ENCODE data around the gene MTMR2. TPM values are rescaled to one million over a fixed set of nuclear protein-coding genes. Genes with fewer than 3 reads are reported as not detected.

Gene MTMR2
- total and polyA plus RNA-seq, 10 of the 15 experiments (the other 5 are each of a cell fraction or from before 2014, with no cell fraction given): 7.6 to 46.6 (median 22.5) TPM

GRCh38 chr11:95884376-95884775, 39.5 kb downstream of the MTMR2 start (continued):
- TF ChIP-seq, protein P1, sequence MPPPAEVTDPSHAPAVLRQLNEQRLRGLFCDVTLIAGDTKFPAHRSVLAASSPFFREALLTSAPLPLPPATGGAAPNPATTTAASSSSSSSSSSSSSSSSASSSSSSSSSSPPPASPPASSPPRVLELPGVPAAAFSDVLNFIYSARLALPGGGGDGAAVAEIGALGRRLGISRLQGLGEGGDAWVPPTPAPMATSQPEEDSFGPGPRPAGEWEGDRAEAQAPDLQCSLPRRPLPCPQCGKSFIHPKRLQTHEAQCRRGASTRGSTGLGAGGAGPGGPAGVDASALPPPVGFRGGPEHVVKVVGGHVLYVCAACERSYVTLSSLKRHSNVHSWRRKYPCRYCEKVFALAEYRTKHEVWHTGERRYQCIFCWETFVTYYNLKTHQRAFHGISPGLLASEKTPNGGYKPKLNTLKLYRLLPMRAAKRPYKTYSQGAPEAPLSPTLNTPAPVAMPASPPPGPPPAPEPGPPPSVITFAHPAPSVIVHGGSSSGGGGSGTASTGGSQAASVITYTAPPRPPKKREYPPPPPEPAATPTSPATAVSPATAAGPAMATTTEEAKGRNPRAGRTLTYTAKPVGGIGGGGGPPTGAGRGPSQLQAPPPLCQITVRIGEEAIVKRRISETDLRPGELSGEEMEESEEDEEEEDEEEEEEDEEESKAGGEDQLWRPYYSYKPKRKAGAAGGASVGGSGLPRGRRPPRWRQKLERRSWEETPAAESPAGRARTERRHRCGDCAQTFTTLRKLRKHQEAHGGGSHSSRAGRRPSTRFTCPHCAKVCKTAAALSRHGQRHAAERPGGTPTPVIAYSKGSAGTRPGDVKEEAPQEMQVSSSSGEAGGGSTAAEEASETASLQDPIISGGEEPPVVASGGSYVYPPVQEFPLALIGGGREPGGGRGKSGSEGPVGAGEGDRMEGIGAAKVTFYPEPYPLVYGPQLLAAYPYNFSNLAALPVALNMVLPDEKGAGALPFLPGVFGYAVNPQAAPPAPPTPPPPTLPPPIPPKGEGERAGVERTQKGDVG (CRISPR knock-in tag; IDR thresholded peaks at IDR 0.05): no peak

GRCh38 chr11:95883381-95883780, 40.5 kb downstream of the MTMR2 start:
- POLR2A ChIA-PET: no interaction called here
- no TSS peak for BruUV-seq (replicated peaks)
- no peak for FAIRE-seq
- no peak for DNase-seq (ENCODE audit: low read depth, low spot score)
- H3K27ac ChIP-seq (ENCODE audit: control insufficient read depth, insufficient read depth): no peak overlapping the region
- no peaks in the 10 kb centered on the region; a peak in 1 of 4 replicates for H3K36me3 ChIP-seq (ENCODE audit: control insufficient read depth in 2 of 2, insufficient read depth in 2 of 2, low read length in 1 of 2)
- intact Hi-C loops (cut with micrococcal nuclease; ENCODE audit: unreplicated experiment) (no loop called here), in situ Hi-C loops (cut with MboI) (no loop called here)
- no peak overlapping the region for H3K9ac ChIP-seq (ENCODE audit: control insufficient read depth, insufficient read depth, low read length)
- H3K9me3 ChIP-seq (replicated peaks; ENCODE audit: control insufficient read depth, insufficient read depth, low read length): no peaks in the 10 kb centered on the region
- SMC1A ChIA-PET (ENCODE audit: uncharacterized antibody, unreplicated experiment): interaction anchor here (1.5 kb wide), 1 partner anchor 19 kb away, joined by 3 read pairs; no protein-coding TSS in a partner anchor
- H2AFZ ChIP-seq (ENCODE audit: control insufficient read depth, low read depth, low read length): no peak overlapping the region
- H4K20me1 ChIP-seq (ENCODE audit: control insufficient read depth, insufficient read depth): no peaks in the 10 kb centered on the region
- WGBS (ENCODE audit: insufficient coverage, insufficient replicate concordance, low lambda C conversion rate, missing lambda C conversion rate): 96% methylated on average over 1 of the region's 1 CpG
- no peak for ATAC-seq
- no peaks in the 10 kb centered on the region for H3K27me3 ChIP-seq (replicated peaks in 1 of 2; ENCODE audit: control insufficient read depth in 2 of 2, insufficient read depth in 2 of 2, low read length in 1 of 2)
- no peak overlapping the region for H3K4me2 ChIP-seq (ENCODE audit: control insufficient read depth, insufficient read depth)
- RAD21 ChIA-PET (ENCODE audit: unreplicated experiment): interaction anchor here (2.1 kb wide), 1 partner anchor 511 kb away, joined by 5 read pairs; no protein-coding TSS in a partner anchor
- no peaks in the 10 kb centered on the region for H3K79me2 ChIP-seq (ENCODE audit: control insufficient read depth, insufficient read depth, low read length)
- H3K4me1 ChIP-seq (ENCODE audit: control insufficient read depth, insufficient read depth, low read length): no peaks in the 10 kb centered on the region
- H3K4me3 ChIP-seq: no peak overlapping the region
- CTCF ChIA-PET: interaction anchor here (2.3 kb wide), 1 partner anchor 543 kb away, joined by 5 read pairs; no protein-coding TSS in a partner anchor
- TF ChIP-seq RUNX3 (IDR thresholded peaks at IDR 0.05; ENCODE audit: low read length) (no peak), ATF2 (IDR thresholded peaks at IDR 0.05; ENCODE audit: low read length) (no peak), SIN3A (IDR thresholded peaks at IDR 0.05; ENCODE audit: low read depth, low read length) (no peak), CHD1 (IDR thresholded peaks at IDR 0.05; ENCODE audit: low read depth, low read length) (no peak), IRF5 (IDR thresholded peaks at IDR 0.05; ENCODE audit: borderline replicate concordance) (no peak), JUNB (IDR thresholded peaks at IDR 0.05) (no peak), IRF3 (IDR thresholded peaks at IDR 0.05) (no peak), MYC (IDR thresholded peaks at IDR 0.05; ENCODE audit: insufficient read depth, insufficient read length, insufficient replicate concordance, low read length, severe bottlenecking) (no peak), NR2F1 (conservative IDR thresholded peaks at IDR 0.05) (no peak), CBX5 (IDR thresholded peaks at IDR 0.05; ENCODE audit: low read depth) (no peak), TCF12 (IDR thresholded peaks at IDR 0.05; ENCODE audit: low read depth, low read length) (no peak), HDAC2 (IDR thresholded peaks at IDR 0.05) (no peak), SP1 (IDR thresholded peaks at IDR 0.05; ENCODE audit: low read depth, low read length) (no peak), HCFC1 (IDR thresholded peaks at IDR 0.05; ENCODE audit: low read length) (no peak), ATF3 (IDR thresholded peaks at IDR 0.05; ENCODE audit: borderline replicate concordance, extremely low read depth, low read depth, low read length) (no peak), KDM1A (IDR thresholded peaks at IDR 0.05; ENCODE audit: borderline replicate concordance) (no peak)
